GM18907 (cell line): ENCODE measurements around the gene NUMBL.
"Not testable (repeated sequence)": the region's sequence is repeated elsewhere in the genome, so short reads cannot be mapped to it uniquely, and the experiment has no call there.

Experiments used
- ATAC-seq: cut with Tn5 transposase; IDR thresholded peaks from one replicate; pipeline ENCODE4 v1.9.1; 2021; ENCODE audit warnings: mild to moderate bottlenecking, moderate library complexity; ENCODE audit not compliant: unreplicated experiment

Gene NUMBL

GRCh38 chr19:40633207-40633606, 57.2 kb downstream of the NUMBL start:
- no peak for ATAC-seq

- no peak for ATAC-seq
Measured at GRCh38 chr19:40632311-40633036, 58.0 kb downstream of the NUMBL start.

GRCh38 chr19:40630571-40631160, 59.8 kb downstream of the NUMBL start:
- no peak for ATAC-seq

- ATAC-seq = no peak
Measured at GRCh38 chr19:40629346-40629745, 61.1 kb downstream of the NUMBL start.

GRCh38 chr19:40627486-40628279, 62.8 kb downstream of the NUMBL start:
- no peak for ATAC-seq

GRCh38 chr19:40626918-40627317, 63.5 kb downstream of the NUMBL start:
- no peak for ATAC-seq

- ATAC-seq = no peak
Measured at GRCh38 chr19:40625406-40626120, 64.9 kb downstream of the NUMBL start.

- not testable (repeated sequence) for ATAC-seq
Measured at GRCh38 chr19:40624369-40625153, 65.9 kb downstream of the NUMBL start.

- no peak for ATAC-seq
Measured at GRCh38 chr19:40623403-40624251, 66.8 kb downstream of the NUMBL start.

- ATAC-seq = no peak
Measured at GRCh38 chr19:40622773-40623075, 67.7 kb downstream of the NUMBL start.

- ATAC-seq = no peak
Measured at GRCh38 chr19:40621966-40622772, 68.3 kb downstream of the NUMBL start.

GRCh38 chr19:40621283-40621682, 69.2 kb downstream of the NUMBL start:
- no peak for ATAC-seq

- no peak for ATAC-seq
Measured at GRCh38 chr19:40620161-40620485, 70.3 kb downstream of the NUMBL start.

- no peak for ATAC-seq
Measured at GRCh38 chr19:40619333-40620160, 70.9 kb downstream of the NUMBL start.

GRCh38 chr19:40617961-40618360, 72.5 kb downstream of the NUMBL start:
- ATAC-seq = no peak

GRCh38 chr19:40616941-40617340, 73.5 kb downstream of the NUMBL start:
- ATAC-seq = no peak

- ATAC-seq = no peak
Measured at GRCh38 chr19:40616178-40616577, 74.3 kb downstream of the NUMBL start.
